Kidney (tissue), 22 donors: Measurements from ENCODE around the gene CD53. TPM values are rescaled to one million over a fixed set of nuclear protein-coding genes. Genes with fewer than 3 reads are reported as not detected.
"Not testable (repeated sequence)": the region's sequence is repeated elsewhere in the genome, so short reads cannot be mapped to it uniquely, and the experiment has no call there.

Source experiments
- DNase-seq, 5 donors: peaks; one replicate each; pipeline ENCODE4 v3.0.0-alpha.2; 2013 to 2020
- FAIRE-seq: peaks from 2 replicates; lab custom pipeline; 2012; peaks lifted over from hg19 to GRCh38; lab: Jason Lieb, UNC
- H3K27ac ChIP-seq, 2 donors: one replicate each; pipeline ENCODE4 v1.7.0; 2013; ENCODE audit warnings: low read depth in 2 of 2, low read length in 2 of 2, inconsistent platforms in 1 of 2
- H3K27me3 ChIP-seq: one replicate; pipeline ENCODE4 v1.7.1; 2013; ENCODE audit warnings: low read length, inconsistent platforms; ENCODE audit not compliant: control insufficient read depth, insufficient read depth
- H3K36me3 ChIP-seq, 3 donors: one replicate each; pipeline versions ENCODE4 v1.7.0 to v1.7.1; 2013; ENCODE audit warnings: low read length in 3 of 3, control low read depth in 1 of 3, inconsistent platforms in 1 of 3; ENCODE audit not compliant: insufficient read depth in 3 of 3, control insufficient read depth in 2 of 3
- H3K4me1 ChIP-seq, 3 donors: one replicate each; pipeline versions ENCODE4 v1.7.0 to v1.7.1; 2013; ENCODE audit warnings: low read length in 3 of 3, inconsistent platforms in 1 of 3, low read depth in 1 of 3; ENCODE audit not compliant: control insufficient read depth in 2 of 3, insufficient read depth in 2 of 3
- H3K4me3 ChIP-seq, 3 donors: one replicate each; pipeline versions ENCODE4 v1.7.0 to v1.8.1; 2013; ENCODE audit warnings: low read length in 3 of 3, control low read depth in 1 of 3, inconsistent platforms in 1 of 3
- H3K9ac ChIP-seq, 3 donors: one replicate each; pipeline versions ENCODE4 v1.7.0 to v1.7.1; 2013; ENCODE audit warnings: low read length in 3 of 3, control low read depth in 1 of 3, inconsistent platforms in 1 of 3
- H3K9me3 ChIP-seq, 3 donors: one replicate each; pipeline versions ENCODE4 v1.7.0 to v1.7.1; 2013; ENCODE audit warnings: low read length in 3 of 3, control low read depth in 1 of 3, inconsistent platforms in 1 of 3; ENCODE audit not compliant: control insufficient read depth in 2 of 3, insufficient read depth in 1 of 3
- CTCF ChIP-seq: IDR thresholded peaks from 3 replicates; pipeline ENCODE4 v1.5.1; 2012; ENCODE audit warnings: mild to moderate bottlenecking, moderate library complexity, borderline replicate concordance; ENCODE audit not compliant: insufficient read depth; ENCODE audit errors: extremely low read depth
- intact Hi-C: fragments of 100-400 bp; cut with DNase I; formaldehyde crosslinking; loops from one replicate; pipeline ENCODE4 v1.11.1; 2022
- long read RNA-seq, 10 donors: library from polyadenylated mRNA in 1 of 10; unstranded in 1 of 10; transcript quantifications; one replicate each; pipeline ENCODE4 v2.0.0 and lab custom pipeline, GENCODE V29; 2021 to 2026
- polyA plus RNA-seq: library from polyadenylated mRNA; stranded (reverse); fragments of 350-450 nt; fragmentation: Illumina TruSeq; extraction: RNeasy Lipid Tissue Mini Kit (QIAGEN cat#74804); gene quantifications from one replicate; pipeline ENCODE4 v1.2.3, GENCODE V29; 2014; ENCODE audit warnings: low read depth, low replicate concordance; ENCODE audit not compliant: insufficient read depth
- total RNA-seq: library from RNA; stranded (reverse); fragmentation: NEBNext Ultra II Directional; extraction: Animal tissue kit (Norgen Biotek cat#: 25700); gene quantifications from one replicate; pipeline ENCODE4 v1.2.1, GENCODE V29; 2021
- donor health status: control.
- donor health status: control.
- donor health status: control.
- donor health status: control.
- donor health status: control.
- donor health status: DM: yes; HTN: yes; CAD: no.
- donor health status: Normal renal cell carcinoma (clear cell type).

The CD53 gene, protein sequence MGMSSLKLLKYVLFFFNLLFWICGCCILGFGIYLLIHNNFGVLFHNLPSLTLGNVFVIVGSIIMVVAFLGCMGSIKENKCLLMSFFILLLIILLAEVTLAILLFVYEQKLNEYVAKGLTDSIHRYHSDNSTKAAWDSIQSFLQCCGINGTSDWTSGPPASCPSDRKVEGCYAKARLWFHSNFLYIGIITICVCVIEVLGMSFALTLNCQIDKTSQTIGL
- total RNA-seq (70.9 TPM), polyA plus RNA-seq (10.7 TPM)
- long read RNA-seq, donor 1, partial matches to known transcripts, result 0 of 1 reads
- long read RNA-seq, donor 1, other reads (novel, unspliced or antisense), result 0 of 1 reads
- long read RNA-seq, donor 2, partial matches to known transcripts, result 0 of 3 reads
- long read RNA-seq, donor 2, other reads (novel, unspliced or antisense), result 0 of 3 reads
- long read RNA-seq, donor 3, partial matches to known transcripts, result 0 of 1 reads
- long read RNA-seq, donor 3, other reads (novel, unspliced or antisense), result 0 of 1 reads
- long read RNA-seq, donor 4, partial matches to known transcripts, result 0 of 1 reads
- long read RNA-seq, donor 4, other reads (novel, unspliced or antisense), result 0 of 1 reads
- long read RNA-seq, donor 5, result 0 reads
- long read RNA-seq, donor 6, transcript CD53-201 (8 exons, 1,505 nt), result major isoform, 5 of 6 reads
- long read RNA-seq, donor 6, partial matches to known transcripts, result 0 of 6 reads
- long read RNA-seq, donor 6, other reads (novel, unspliced or antisense), result 0 of 6 reads
- long read RNA-seq, donor 7, transcript CD53-201 (8 exons, 1,505 nt), result major isoform, 5 of 6 reads
- long read RNA-seq, donor 7, partial matches to known transcripts, result 1 of 6 reads
- long read RNA-seq, donor 7, other reads (novel, unspliced or antisense), result 0 of 6 reads
- long read RNA-seq, donor 8, partial matches to known transcripts, result 0 of 2 reads
- long read RNA-seq, donor 8, other reads (novel, unspliced or antisense), result 0 of 2 reads
- long read RNA-seq, donor 9, partial matches to known transcripts, result 0 of 2 reads
- long read RNA-seq, donor 9, other reads (novel, unspliced or antisense), result 0 of 2 reads
- long read RNA-seq, donor 10, partial matches to known transcripts, result 0 of 1 reads
- long read RNA-seq, donor 10, other reads (novel, unspliced or antisense), result 0 of 1 reads

- intact Hi-C loops, result no loop called here
- Histone ChIP-seq H3K9me3 (no peaks in the 10 kb centered on the region), H3K27ac (peak within 1 kb of the TSS; percentile 13 to 61), H3K4me1 (no peaks in the 10 kb centered on the region), H3K4me3 (peak within 1 kb of the TSS in 2 of 3 donors; percentile 15 to 51), H3K9ac (no peak within 1 kb of the TSS), H3K36me3 (no peaks in the 10 kb centered on the region), H3K27me3 (no peaks in the 10 kb centered on the region)
- peak in 1 of 5 donors; percentile 1 for DNase-seq
- no peak for TF ChIP-seq CTCF
- FAIRE-seq, result no peak
Observed at GRCh38 chr1:110872745-110873720, at the start of gene CD53. TSS of gene CD53 (plus strand) at chr1:110873148. CDS start at chr1:110891409, 18,261 bp downstream.

DNA sequence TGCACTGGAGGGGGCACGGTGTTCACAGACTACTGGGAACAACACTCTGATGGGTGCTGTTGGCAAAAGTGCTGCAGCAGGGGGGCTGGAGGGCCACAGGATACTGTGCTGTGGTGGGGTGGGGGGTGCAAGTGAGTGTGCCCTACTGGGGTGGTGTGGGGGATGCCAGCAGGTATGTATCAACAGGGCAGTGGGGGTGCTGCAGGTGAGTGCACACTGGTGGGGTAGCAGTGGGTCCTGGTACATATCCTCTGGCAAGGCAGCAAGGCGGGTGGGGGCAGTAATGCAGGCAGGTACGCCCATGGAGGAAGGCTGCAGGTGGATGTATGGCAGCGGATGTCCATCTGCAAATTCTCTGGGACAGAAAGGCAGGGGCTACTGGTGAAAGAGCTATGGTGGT is 48.8 kb upstream of the CD53 start:
- H3K4me3 ChIP-seq, result no peak overlapping the region
- DNase-seq, result no peak
- H3K27me3 ChIP-seq, result no peaks in the 10 kb centered on the region
- TF ChIP-seq CTCF, result no peak
- no peak for FAIRE-seq
- no peaks in the 10 kb centered on the region for H3K36me3 ChIP-seq
- no peak overlapping the region for H3K27ac ChIP-seq
- no peaks in the 10 kb centered on the region for H3K9me3 ChIP-seq
- H3K4me1 ChIP-seq, result no peaks in the 10 kb centered on the region
- intact Hi-C loops, result no loop called here
- H3K9ac ChIP-seq, result no peak overlapping the region

DNA sequence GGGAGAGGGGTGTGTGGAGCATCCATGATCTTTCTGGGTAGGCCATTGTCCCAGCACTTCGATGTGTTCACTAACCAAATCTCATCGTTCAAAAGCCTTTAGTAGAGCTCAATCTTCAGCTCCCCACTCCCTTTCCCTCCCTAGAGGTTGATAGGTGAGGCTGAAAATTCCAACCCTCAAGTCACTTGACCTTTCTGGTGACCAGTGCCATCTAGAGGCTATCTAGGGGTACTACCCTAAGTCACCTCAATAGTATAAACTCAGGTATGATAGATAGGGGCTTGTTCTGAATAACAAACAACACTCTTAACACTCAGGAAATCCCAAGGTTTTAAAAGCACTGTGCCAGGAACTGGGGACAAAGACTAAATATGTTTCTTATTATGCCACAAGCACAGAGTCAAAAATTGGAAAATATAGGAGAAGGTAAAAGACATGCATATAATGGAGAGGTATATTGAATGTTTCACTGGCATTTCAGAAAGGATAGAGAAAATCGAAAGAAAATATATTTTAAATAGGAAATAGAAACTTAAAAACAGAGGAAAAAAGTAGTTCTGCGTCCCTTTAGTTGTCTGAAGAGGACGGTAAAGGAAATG is 42.9 kb upstream of the CD53 start:
- intact Hi-C loops, result no loop called here
- Histone ChIP-seq H3K27ac (no peak overlapping the region), H3K9ac (no peak overlapping the region), H3K36me3 (no peaks in the 10 kb centered on the region), H3K4me1 (no peaks in the 10 kb centered on the region), H3K9me3 (no peaks in the 10 kb centered on the region), H3K27me3 (no peaks in the 10 kb centered on the region), H3K4me3 (no peak overlapping the region)
- TF ChIP-seq CTCF, result no peak
- DNase-seq (peak in 2 of 5 donors; percentile 0 to 7), FAIRE-seq (no peak)

DNA sequence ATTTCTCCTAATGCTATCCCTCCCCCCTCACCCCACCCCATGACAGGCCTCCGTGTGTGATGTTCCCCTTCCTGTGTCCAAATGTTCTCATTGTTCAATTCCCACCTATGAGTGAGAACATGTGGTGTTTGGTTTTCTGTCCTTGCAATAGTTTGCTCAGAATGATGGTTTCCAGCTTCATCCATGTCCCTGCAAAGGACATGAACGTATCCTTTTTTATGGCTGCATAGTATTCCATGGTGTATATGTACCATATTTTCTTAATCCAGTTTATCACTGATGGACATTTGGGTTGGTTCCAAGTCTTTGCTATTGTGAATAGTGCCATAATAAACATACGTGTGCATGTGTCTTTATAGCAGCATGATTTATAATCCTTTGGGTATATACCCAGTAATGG is 39.2 kb upstream of the CD53 start:
- H3K4me1 ChIP-seq, H3K9ac ChIP-seq, intact Hi-C loops, H3K27ac ChIP-seq, DNase-seq, FAIRE-seq, H3K27me3 ChIP-seq, H3K9me3 ChIP-seq, H3K4me3 ChIP-seq, H3K36me3 ChIP-seq: not testable (repeated sequence)
